NCI-H82 treated with DMSO at 0.1 percent for 48 hours (cell line): ENCODE measurements around the gene PDE6G.

Experiments used
- DNase-seq: peaks from one replicate; lab custom pipeline; 2025; ENCODE audit not compliant: unreplicated experiment; lab: John Stamatoyannopoulos, UW

PDE6G gene

GRCh38 chr17:81656118-81656743 is at the start of gene PDE6G:
Gene PDE6G (minus strand): TSS chr17:81656542. CDS start chr17:81653305, 3,237 bp downstream.
- peak; percentile 93 for DNase-seq

GRCh38 chr17:81705518-81706231 is 49.3 kb upstream of the PDE6G start:
- DNase-seq = no peak

GRCh38 chr17:81703747-81704654 is 47.7 kb upstream of the PDE6G start:
- DNase-seq = no peak

- peak; percentile 85 for DNase-seq
Observed at GRCh38 chr17:81702934-81703746, 46.8 kb upstream of the PDE6G start, which contains the start of gene MRPL12. Gene MRPL12 (plus strand): TSS chr17:81703367. CDS start chr17:81703502, 135 bp downstream.

- DNase-seq = no peak
Observed at GRCh38 chr17:81701288-81702071, 45.1 kb upstream of the PDE6G start.

GRCh38 chr17:81700353-81701287 is 44.3 kb upstream of the PDE6G start:
- DNase-seq = no peak

GRCh38 chr17:81697261-81698044 is 41.1 kb upstream of the PDE6G start:
- DNase-seq = no peak

GRCh38 chr17:81696218-81696941 is 40.0 kb upstream of the PDE6G start:
- no peak for DNase-seq

GRCh38 chr17:81695801-81696200 is 39.5 kb upstream of the PDE6G start:
- no peak for DNase-seq

- no peak for DNase-seq
Observed at GRCh38 chr17:81695211-81695610, 38.9 kb upstream of the PDE6G start.

- no peak for DNase-seq
Observed at GRCh38 chr17:81694810-81695209, 38.5 kb upstream of the PDE6G start.

GRCh38 chr17:81693509-81694210 is 37.3 kb upstream of the PDE6G start:
- no peak for DNase-seq

- no peak for DNase-seq
Observed at GRCh38 chr17:81691608-81692007, 35.3 kb upstream of the PDE6G start.

GRCh38 chr17:81691196-81691595 is 34.9 kb upstream of the PDE6G start:
- no peak for DNase-seq

- DNase-seq = no peak
Observed at GRCh38 chr17:81690549-81690948, 34.2 kb upstream of the PDE6G start.

GRCh38 chr17:81690066-81690465 is 33.7 kb upstream of the PDE6G start:
- no peak for DNase-seq

- DNase-seq = no peak
Observed at GRCh38 chr17:81688616-81689015, 32.3 kb upstream of the PDE6G start.
